OCI-LY7 (cell line): ENCODE results near the gene CCL1. TPM values are rescaled to one million over a fixed set of nuclear protein-coding genes. Genes with fewer than 3 reads are reported as not detected.

Source experiments
- BruUV-seq: library from RNA; stranded (reverse); fragments of 400-500 nt; replicated peaks from 2 replicates; lab custom pipeline; 2021; lab: Mats Ljungman, UMichigan
- CTCF ChIA-PET: fragments of 300-600 bp; sonication (Branson Sonifier 250); formaldehyde crosslinking; loops from one replicate; lab custom pipeline; 2022; ENCODE audit warnings: antibody characterized with exemption; ENCODE audit not compliant: unreplicated experiment; lab: Charles Lee
- POLR2A ChIA-PET: fragments of 300-600 bp; sonication (Branson Sonifier 250); formaldehyde crosslinking; loops from one replicate; lab custom pipeline; 2022; ENCODE audit warnings: antibody characterized with exemption; lab: Charles Lee
- DNase-seq: peaks from one replicate; pipeline ENCODE4 v3.0.0-alpha.2; 2015; ENCODE audit warnings: low spot score
- H2AFZ ChIP-seq: fragments of 200-600 bp; sonication (generic), shearing (Covaris generic); 2 replicates; pipeline ENCODE4 v1.6.1; 2014; ENCODE audit warnings: mild to moderate bottlenecking, antibody characterized with exemption, low read length, moderate library complexity
- H3K27ac ChIP-seq: fragments of 200-600 bp; sonication (generic); 2 replicates; pipeline ENCODE4 v1.5.1; 2014; ENCODE audit warnings: mixed run types, low read depth, mild to moderate bottlenecking, moderate library complexity, low read length, inconsistent platforms; ENCODE audit not compliant: poor library complexity, severe bottlenecking
- H3K36me3 ChIP-seq: fragments of 200-600 bp; sonication (generic); 2 replicates; pipeline ENCODE4 v1.6.1; 2014; ENCODE audit warnings: mild to moderate bottlenecking, antibody characterized with exemption, low read length, moderate library complexity, mixed read lengths; ENCODE audit not compliant: insufficient read depth
- H3K4me1 ChIP-seq: fragments of 200-600 bp; sonication (generic); 2 replicates; pipeline ENCODE4 v1.5.1; 2014; ENCODE audit warnings: mild to moderate bottlenecking, low read length; ENCODE audit not compliant: insufficient read depth, poor library complexity, severe bottlenecking
- H3K4me2 ChIP-seq: fragments of 200-600 bp; sonication (generic); 2 replicates; pipeline ENCODE4 v1.6.1; 2014; ENCODE audit warnings: mild to moderate bottlenecking, low read length
- H3K4me3 ChIP-seq: fragments of 200-600 bp; sonication (generic); 2 replicates; pipeline ENCODE4 v1.5.1; 2014; ENCODE audit warnings: mild to moderate bottlenecking, low read depth, low read length; ENCODE audit not compliant: poor library complexity, severe bottlenecking
- H3K79me2 ChIP-seq: fragments of 200-600 bp; sonication (generic); 2 replicates; pipeline ENCODE4 v1.6.1; 2016; ENCODE audit warnings: low read depth, mild to moderate bottlenecking, low read length, moderate library complexity, mixed read lengths; ENCODE audit not compliant: insufficient read depth
- H3K9me2 ChIP-seq: fragments of 200-600 bp; sonication (generic); 2 replicates; pipeline ENCODE4 v1.6.1; 2016; ENCODE audit warnings: mild to moderate bottlenecking, low read length, mixed read lengths; ENCODE audit not compliant: insufficient read depth
- H3K9me3 ChIP-seq: fragments of 200-600 bp; sonication (generic); 2 replicates; pipeline ENCODE4 v1.6.1; 2014; ENCODE audit warnings: mild to moderate bottlenecking, mixed run types, low read length, mixed read lengths
- H4K20me1 ChIP-seq: fragments of 200-600 bp; sonication (generic); 2 replicates; pipeline ENCODE4 v1.6.1; 2014; ENCODE audit warnings: mild to moderate bottlenecking, antibody characterized with exemption, low read length, moderate library complexity, mixed read lengths; ENCODE audit not compliant: insufficient read depth
- CTCF ChIP-seq: fragments of 200-600 bp; sonication (generic); conservative IDR thresholded peaks from 2 replicates; pipeline ENCODE4 v1.5.1; 2014; ENCODE audit warnings: mild to moderate bottlenecking, antibody characterized with exemption, low read length, moderate library complexity, mixed read lengths
- EZH2phosphoT487 ChIP-seq: fragments of 200-600 bp; sonication (generic); IDR thresholded peaks from 2 replicates; pipeline ENCODE4 v1.6.1; 2018; ENCODE audit warnings: low read depth, borderline replicate concordance, mild to moderate bottlenecking, mixed run types, antibody characterized with exemption, low read length, moderate library complexity, mixed read lengths
- intact Hi-C: fragments of 100-400 bp; cut with micrococcal nuclease; formaldehyde crosslinking; loops from one replicate; pipeline ENCODE4 v1.10.0; 2022; ENCODE audit not compliant: unreplicated experiment
- total RNA-seq, 2 experiments: library from RNA; depleted of rRNA in 1 of 2; stranded (reverse); fragments of >200 nt in 1 of 2; shearing (Covaris generic) in 1 of 2; gene quantifications; 2 replicates each; pipeline ENCODE4 v1.2.3, GENCODE V29; 2014 to 2022

The CCL1 gene
- total RNA-seq, 2 experiments from 2014 or later, result not detected

DNA sequence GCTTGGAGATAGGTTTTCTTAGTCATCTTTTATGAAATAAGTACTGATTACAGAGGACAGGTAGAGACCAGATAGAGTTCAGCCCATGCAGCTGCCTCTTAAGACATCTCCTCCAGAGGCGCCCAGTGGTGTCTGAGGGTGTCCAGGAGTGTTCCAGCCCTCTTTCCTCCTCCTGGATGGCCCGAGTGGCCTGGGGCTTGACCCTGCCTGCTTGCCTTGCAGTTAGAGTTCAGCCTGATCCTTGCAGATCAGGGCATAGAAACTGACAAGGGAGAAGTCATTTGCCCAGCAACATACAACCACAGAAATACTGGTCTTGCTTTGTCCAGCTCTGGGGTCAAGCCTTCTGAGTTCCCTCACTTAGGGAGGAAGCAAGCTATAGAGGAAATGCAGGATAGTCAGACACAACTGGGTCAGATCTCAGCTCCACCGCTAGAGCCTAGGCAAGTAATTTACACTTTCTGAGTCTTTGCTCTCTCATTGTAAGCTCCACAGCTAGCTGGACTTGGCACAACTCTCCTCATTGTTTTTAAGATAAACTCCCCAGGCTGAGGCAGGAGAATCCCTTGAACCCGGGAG lies 3.6 kb upstream of the CCL1 start:
- DNase-seq, result peak; percentile 38
- TF ChIP-seq CTCF, result no peak
- no peak for TF ChIP-seq EZH2phosphoT487
- H3K27ac ChIP-seq, result peak overlapping the region; percentile 98
- no peaks in the 10 kb centered on the region for H4K20me1 ChIP-seq
- peak overlapping the region; percentile 80 for H3K4me2 ChIP-seq
- H3K4me1 ChIP-seq, result peaks cover 99% of the 10 kb centered on the region
- intact Hi-C loops, result loop anchor here (10.0 kb wide), 1 partner anchor 468 kb away; no protein-coding TSS in a partner anchor
- H3K36me3 ChIP-seq, result no peaks in the 10 kb centered on the region
- POLR2A ChIA-PET, result interaction anchor here (0.5 to 0.8 kb wide), 2 partner anchors 163 to 587 kb away, joined by 3 to 4 read pairs; no protein-coding TSS in a partner anchor
- H2AFZ ChIP-seq, result peak overlapping the region; percentile 7; the same call in 1 of the 2 replicates
- no peak overlapping the region for H3K4me3 ChIP-seq
- BruUV-seq, result no TSS peak
- H3K9me2 ChIP-seq, result no peaks in the 10 kb centered on the region
- CTCF ChIA-PET, result interaction anchor here (1.7 to 2.2 kb wide), 2 partner anchors 11 to 33 kb away, joined by 4 to 8 read pairs; no protein-coding TSS in a partner anchor
- 0 out of 2 replicates have a peak, but pooled peaks cover 4% of the 10 kb centered on the region for H3K9me3 ChIP-seq
- H3K79me2 ChIP-seq, result no peaks in the 10 kb centered on the region

GRCh38 chr17:34366010-34366409 lies 3.0 kb upstream of the CCL1 start:
- H3K27ac ChIP-seq, result peak overlapping the region; percentile 98
- H3K4me1 ChIP-seq, result peaks cover 99% of the 10 kb centered on the region
- no peaks in the 10 kb centered on the region for H4K20me1 ChIP-seq
- ChIA-PET CTCF (interaction anchor here (1.7 kb wide), 1 partner anchor 33 kb away, joined by 4 read pairs; no protein-coding TSS in a partner anchor), POLR2A (interaction anchor here (0.5 to 0.8 kb wide), 2 partner anchors 162 to 587 kb away, joined by 3 to 4 read pairs; no protein-coding TSS in a partner anchor)
- peak; percentile 41 for DNase-seq
- intact Hi-C loops, result loop anchor here (10.0 kb wide), 1 partner anchor 469 kb away; no protein-coding TSS in a partner anchor
- H3K79me2 ChIP-seq, result no peaks in the 10 kb centered on the region
- TF ChIP-seq CTCF, result no peak
- no peak for TF ChIP-seq EZH2phosphoT487
- H3K9me2 ChIP-seq, result no peaks in the 10 kb centered on the region
- peak overlapping the region; percentile 52 for H3K4me3 ChIP-seq
- peak overlapping the region; percentile 7; the same call in 1 of the 2 replicates for H2AFZ ChIP-seq
- BruUV-seq, result no TSS peak
- H3K9me3 ChIP-seq, result 0 out of 2 replicates have a peak, but pooled peaks cover 4% of the 10 kb centered on the region
- peak overlapping the region; percentile 80 for H3K4me2 ChIP-seq
- H3K36me3 ChIP-seq, result no peaks in the 10 kb centered on the region
